Erythroblast (primary cell): ENCODE results near the gene SHOC2.

Source experiments
- GATA1 ChIP-seq: IDR thresholded peaks from 2 replicates; pipeline ENCODE4 v1.6.1; 2011; ENCODE audit warnings: low read depth, mild to moderate bottlenecking, control low read depth, low read length, moderate library complexity
- POLR2A ChIP-seq: IDR thresholded peaks from 2 replicates; pipeline ENCODE4 v1.6.1; 2011; ENCODE audit warnings: mild to moderate bottlenecking, low read length

DNA sequence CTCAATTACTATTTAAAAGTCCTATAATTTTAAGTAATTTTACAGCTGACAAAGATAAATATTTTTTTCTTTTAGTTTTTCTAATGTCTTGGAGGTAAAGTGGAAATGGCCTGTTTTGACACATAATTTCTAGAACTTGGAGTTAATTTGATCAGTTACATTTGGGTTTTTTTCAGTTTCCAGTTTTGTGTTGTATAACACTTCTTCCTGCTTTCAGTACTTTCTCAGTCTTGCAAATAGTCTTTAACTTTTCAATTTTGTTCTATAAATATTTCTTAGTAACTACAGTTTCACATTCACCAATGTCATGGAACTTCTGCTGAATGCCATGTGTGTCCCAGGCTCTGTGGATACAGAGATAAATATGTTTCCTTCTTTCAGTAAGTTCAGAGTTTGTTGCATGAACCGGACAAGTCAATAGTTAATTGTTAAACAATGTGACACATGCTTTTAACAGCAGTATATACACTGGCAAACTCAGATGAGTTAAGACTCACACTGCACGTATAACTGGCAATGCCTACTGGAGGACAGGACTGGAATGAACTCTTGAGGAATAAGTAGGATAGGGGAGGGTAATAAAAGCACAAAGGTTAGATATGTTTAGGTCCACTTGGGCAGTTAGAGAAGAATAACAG is 4.6 kb downstream of the SHOC2 start:
- TF ChIP-seq POLR2A = no peak
- no peak for TF ChIP-seq GATA1
